GM23248 (cell line): ENCODE results near the gene ZNF791. TPM values are rescaled to one million over a fixed set of nuclear protein-coding genes. Genes with fewer than 3 reads are reported as not detected.
A peak's percentile ranks its signal among the peaks of the same experiment; 100 is the strongest.

Source experiments
- DNase-seq: peaks from one replicate; pipeline ENCODE4 v3.0.0-alpha.2; 2015
- H2AFZ ChIP-seq: fragments of 200-600 bp; sonication (generic); 2 replicates; pipeline ENCODE4 v1.6.1; 2016; ENCODE audit warnings: antibody characterized with exemption
- H3F3A ChIP-seq: fragments of 200-600 bp; sonication (generic); 2 replicates; pipeline ENCODE4 v1.6.1; 2016; ENCODE audit warnings: mild to moderate bottlenecking, antibody characterized with exemption, mixed run types; ENCODE audit not compliant: insufficient read depth
- H3K27ac ChIP-seq: fragments of 200-600 bp; sonication (generic); 2 replicates; pipeline ENCODE4 v1.5.1; 2016; ENCODE audit warnings: mild to moderate bottlenecking
- H3K27me3 ChIP-seq: fragments of 200-600 bp; sonication (generic); replicated peaks from 2 replicates; pipeline ENCODE4 v1.6.1; 2016; ENCODE audit warnings: mild to moderate bottlenecking; ENCODE audit not compliant: insufficient read depth
- H3K36me3 ChIP-seq: fragments of 200-600 bp; sonication (generic); 2 replicates; pipeline ENCODE4 v1.6.1; 2016; ENCODE audit warnings: low read depth, mild to moderate bottlenecking
- H3K4me1 ChIP-seq: fragments of 200-600 bp; sonication (generic); 2 replicates; pipeline ENCODE4 v1.6.1; 2016; ENCODE audit warnings: mild to moderate bottlenecking; ENCODE audit not compliant: insufficient read depth
- H3K4me2 ChIP-seq: fragments of 200-600 bp; sonication (generic); one replicate; pipeline ENCODE4 v1.6.1; 2016; ENCODE audit warnings: mild to moderate bottlenecking; ENCODE audit not compliant: unreplicated experiment
- H3K4me3 ChIP-seq: fragments of 200-600 bp; sonication (generic); 2 replicates; pipeline ENCODE4 v1.5.1; 2016; ENCODE audit warnings: mild to moderate bottlenecking
- H3K79me2 ChIP-seq: fragments of 200-600 bp; sonication (generic); 2 replicates; pipeline ENCODE4 v1.6.1; 2016; ENCODE audit warnings: mild to moderate bottlenecking; ENCODE audit not compliant: insufficient read depth
- H3K9ac ChIP-seq: fragments of 200-600 bp; sonication (generic); 2 replicates; pipeline ENCODE4 v1.6.1; 2016; ENCODE audit warnings: mild to moderate bottlenecking
- H3K9me2 ChIP-seq: fragments of 200-600 bp; sonication (generic); 2 replicates; pipeline ENCODE4 v1.6.1; 2016; ENCODE audit warnings: mixed run types, mild to moderate bottlenecking, moderate library complexity; ENCODE audit not compliant: insufficient read depth
- H3K9me3 ChIP-seq: fragments of 200-600 bp; sonication (generic); one replicate; pipeline ENCODE4 v1.6.1; 2017; ENCODE audit warnings: low read depth
- H4K20me1 ChIP-seq: fragments of 200-600 bp; sonication (generic); 2 replicates; pipeline ENCODE4 v1.6.0; 2016; ENCODE audit not compliant: insufficient read depth
- EZH2 ChIP-seq: fragments of 200-600 bp; sonication (generic); IDR thresholded peaks from 2 replicates; pipeline ENCODE4 v1.6.1; 2018; ENCODE audit warnings: antibody characterized with exemption, mild to moderate bottlenecking; ENCODE audit not compliant: insufficient read depth, poor library complexity, severe bottlenecking
- EZH2phosphoT487 ChIP-seq: fragments of 200-600 bp; sonication (generic); IDR thresholded peaks from 2 replicates; pipeline ENCODE4 v1.6.1; 2018; ENCODE audit warnings: antibody characterized with exemption, moderate library complexity, mild to moderate bottlenecking, low read depth; ENCODE audit not compliant: insufficient read depth
- WGBS, 2 experiments: methylation state at CpG; one replicate each; pipeline ENCODE4 v1.1.6; 2015 to 2017; ENCODE audit warnings: low lambda C conversion rate in 2 of 2, low coverage in 1 of 2; ENCODE audit errors: missing lambda C conversion rate in 2 of 2; 5-methylcytosine and 5-hydroxymethylcytosine counted together
- in situ Hi-C: fragments of 300-500 bp; cut with MboI; formaldehyde crosslinking; loops from 2 replicates; pipeline ENCODE4 v1.15.0; 2020
- polyA plus RNA-seq: library from polyadenylated mRNA; unstranded; fragments of >200 nt; fragmentation: Nextera tagmentation; extraction: Ambion mirVana; gene quantifications from 2 replicates; pipeline ENCODE4 v1.2.1, GENCODE V29; 2016
- total RNA-seq: library from RNA; depleted of rRNA; stranded (reverse); fragments of >200 nt; shearing (Covaris generic); gene quantifications from 2 replicates; pipeline ENCODE4 v1.2.3, GENCODE V29; 2014

The ZNF791 gene
- total and polyA plus RNA-seq, 2 experiments from 2014 or later = 11.9 to 12.6 TPM

- WGBS, 2 experiments = 96 to 97% methylated on average over 6 of the region's 6 CpGs
- no peak overlapping the region for H3K27ac ChIP-seq
- no peaks in the 10 kb centered on the region for H3K9me3 ChIP-seq
- no peaks in the 10 kb centered on the region for H3K9me2 ChIP-seq
- TF ChIP-seq EZH2 (no peak), EZH2phosphoT487 (no peak)
- H3K4me1 ChIP-seq = no peaks in the 10 kb centered on the region
- H3K4me3 ChIP-seq = no peak overlapping the region
- H4K20me1 ChIP-seq = no peaks in the 10 kb centered on the region
- H3K27me3 ChIP-seq = no peaks in the 10 kb centered on the region
- H3K36me3 ChIP-seq = peaks cover 6% of the 10 kb centered on the region; the same call in 1 of the 2 replicates
- H2AFZ ChIP-seq = no peak overlapping the region
- H3K9ac ChIP-seq = no peak overlapping the region
- no peaks in the 10 kb centered on the region for H3F3A ChIP-seq
- H3K4me2 ChIP-seq = no peak overlapping the region
- in situ Hi-C loops = no loop called here
- no peaks in the 10 kb centered on the region for H3K79me2 ChIP-seq
- no peak for DNase-seq
These were observed 41.5 kb downstream of the ZNF791 start for GRCh38 chr19:12652219-12652618.

DNA sequence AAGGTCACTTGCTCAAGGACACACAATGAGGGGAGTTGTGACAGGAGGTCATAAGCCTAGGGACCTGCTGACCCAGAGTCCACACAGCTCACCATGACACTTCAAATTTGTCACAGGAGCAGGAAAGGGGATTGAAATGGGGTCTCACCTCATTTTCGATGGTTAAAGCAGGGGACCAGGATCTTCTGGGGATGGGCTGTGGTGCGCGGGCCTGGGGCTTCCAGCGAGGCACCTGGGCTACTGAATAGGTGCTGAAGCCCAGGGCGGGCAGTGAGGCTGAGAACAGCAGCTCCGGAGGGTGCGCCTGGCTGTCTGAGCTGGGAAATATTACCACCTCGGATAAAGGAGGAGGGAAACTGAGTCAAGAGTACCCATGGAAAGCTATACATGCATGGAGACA, 44.8 kb downstream of the ZNF791 start:
- no peaks in the 10 kb centered on the region for H3K4me1 ChIP-seq
- no peak for TF ChIP-seq EZH2
- TF ChIP-seq EZH2phosphoT487 = no peak
- no peak for DNase-seq
- H3K27me3 ChIP-seq = no peaks in the 10 kb centered on the region
- H2AFZ ChIP-seq = no peak overlapping the region
- H3K79me2 ChIP-seq = no peaks in the 10 kb centered on the region
- in situ Hi-C loops = no loop called here
- H3K9me3 ChIP-seq = no peaks in the 10 kb centered on the region
- WGBS, 2 experiments = 90 to 93% methylated on average over 8 of the region's 8 CpGs
- H3K9ac ChIP-seq = no peak overlapping the region
- H3K4me3 ChIP-seq = no peak overlapping the region
- H4K20me1 ChIP-seq = no peaks in the 10 kb centered on the region
- H3K4me2 ChIP-seq = no peak overlapping the region
- no peaks in the 10 kb centered on the region for H3F3A ChIP-seq
- peaks cover 6% of the 10 kb centered on the region; the same call in 1 of the 2 replicates for H3K36me3 ChIP-seq
- H3K27ac ChIP-seq = no peak overlapping the region
- no peaks in the 10 kb centered on the region for H3K9me2 ChIP-seq

DNA sequence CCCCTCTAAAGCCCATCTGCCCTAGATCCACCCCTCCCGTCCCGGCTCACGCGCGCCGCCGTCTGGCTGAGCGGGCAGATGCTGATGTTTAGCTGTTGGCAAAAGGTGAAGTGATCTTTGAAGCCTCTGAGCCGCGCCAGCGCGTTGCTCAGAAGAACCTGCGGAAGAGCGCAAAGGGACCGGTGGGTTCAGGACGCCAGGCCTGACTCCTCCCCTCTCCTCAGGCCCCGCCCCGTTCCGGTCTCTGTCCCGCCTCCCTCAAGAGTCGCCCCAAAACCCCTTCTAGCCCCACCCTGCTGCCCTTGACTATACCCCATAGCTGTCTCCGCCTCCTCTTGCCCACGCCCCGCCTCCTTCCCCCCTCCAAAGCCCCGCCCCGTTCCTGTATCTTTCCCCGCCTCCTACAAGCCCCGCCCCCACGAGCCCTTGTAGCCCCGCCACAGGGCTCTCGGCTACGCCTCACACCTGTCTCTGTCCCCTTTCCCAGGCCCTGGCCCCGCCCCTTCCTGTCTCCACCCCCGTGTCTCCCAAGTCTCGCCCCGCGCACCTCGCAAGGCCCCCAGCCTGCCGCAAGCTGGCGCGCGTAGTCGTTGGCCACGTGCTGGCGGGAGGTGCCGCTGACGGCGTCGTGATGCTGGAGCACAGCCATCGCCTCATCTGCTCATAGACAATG, 46.3 kb downstream of the ZNF791 start:
- Histone ChIP-seq H3K36me3 (peaks cover 6% of the 10 kb centered on the region; the same call in 1 of the 2 replicates), H3K9me2 (no peaks in the 10 kb centered on the region), H4K20me1 (no peaks in the 10 kb centered on the region), H3F3A (no peaks in the 10 kb centered on the region), H3K79me2 (no peaks in the 10 kb centered on the region), H3K4me3 (no peak overlapping the region), H3K9ac (no peak overlapping the region), H3K9me3 (no peaks in the 10 kb centered on the region), H3K4me1 (no peaks in the 10 kb centered on the region), H3K27me3 (no peaks in the 10 kb centered on the region), H3K27ac (no peak overlapping the region), H3K4me2 (no peak overlapping the region), H2AFZ (no peak overlapping the region)
- in situ Hi-C loops = no loop called here
- peak; percentile 39 for DNase-seq
- no peak for TF ChIP-seq EZH2
- no peak for TF ChIP-seq EZH2phosphoT487
- WGBS, 2 experiments = 60 to 64% methylated on average over 30 to 50 of the region's 50 CpGs

DNA sequence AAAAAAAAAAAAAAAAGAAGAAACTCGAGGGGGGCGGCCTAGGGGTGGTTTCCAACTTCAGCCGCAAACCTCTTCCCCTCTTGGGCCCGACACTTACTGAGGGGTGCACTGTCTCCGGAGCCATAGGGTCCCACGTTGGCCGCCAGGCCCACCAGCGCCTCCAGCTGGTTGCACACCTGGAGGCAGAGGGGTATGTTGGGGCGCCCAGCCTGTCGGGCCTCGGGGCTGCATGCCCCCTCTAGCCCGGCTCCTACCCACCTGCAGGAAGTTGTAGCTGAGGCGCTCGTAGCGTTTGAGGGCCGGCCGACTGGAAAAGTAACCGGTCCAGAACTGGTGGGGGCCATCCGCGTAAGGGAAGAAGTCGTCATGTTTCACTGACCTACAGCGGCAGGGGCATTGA, 47.2 kb downstream of the ZNF791 start:
- no peak overlapping the region for H3K4me2 ChIP-seq
- no peak for DNase-seq
- no peak overlapping the region for H3K27ac ChIP-seq
- H3K4me3 ChIP-seq = no peak overlapping the region
- no peaks in the 10 kb centered on the region for H3K9me3 ChIP-seq
- H4K20me1 ChIP-seq = no peaks in the 10 kb centered on the region
- H3K9ac ChIP-seq = no peak overlapping the region
- in situ Hi-C loops = no loop called here
- H3F3A ChIP-seq = no peaks in the 10 kb centered on the region
- no peak overlapping the region for H2AFZ ChIP-seq
- H3K4me1 ChIP-seq = no peaks in the 10 kb centered on the region
- no peaks in the 10 kb centered on the region for H3K79me2 ChIP-seq
- no peaks in the 10 kb centered on the region for H3K9me2 ChIP-seq
- TF ChIP-seq EZH2 (no peak), EZH2phosphoT487 (no peak)
- no peaks in the 10 kb centered on the region for H3K27me3 ChIP-seq
- H3K36me3 ChIP-seq = peaks cover 6% of the 10 kb centered on the region; the same call in 1 of the 2 replicates
- WGBS, 2 experiments = 91 to 99% methylated on average over 19 to 22 of the region's 22 CpGs
